Endothelial cell of umbilical vein (primary cell): ENCODE data around the gene BLM. TPM values are rescaled to one million over a fixed set of nuclear protein-coding genes. Genes with fewer than 3 reads are reported as not detected.

Experiments
- BruUV-seq: library from RNA; stranded (reverse); fragments of 400-500 nt; replicated peaks from 2 replicates; lab custom pipeline; 2021; lab: Mats Ljungman, UMichigan
- CTCF ChIA-PET: fragments of 300-600, 350-600 bp; sonication (Branson Sonifier 250); formaldehyde crosslinking; loops from one replicate; lab custom pipeline; 2021; ENCODE audit warnings: antibody characterized with exemption, inconsistent platforms; lab: Charles Lee
- POLR2A ChIA-PET: fragments of 300-600, 350-600 bp; sonication (Branson Sonifier 250); formaldehyde crosslinking; loops from one replicate; lab custom pipeline; 2021; ENCODE audit warnings: antibody characterized with exemption, inconsistent platforms; lab: Charles Lee
- DNase-seq: peaks from one replicate; pipeline ENCODE4 v3.0.0-alpha.2; 2011; ENCODE audit warnings: low read depth, low spot score
- FAIRE-seq: peaks from 2 replicates; lab custom pipeline; 2011; peaks lifted over from hg19 to GRCh38; lab: Jason Lieb, UNC
- H2AFZ ChIP-seq: 2 replicates; pipeline ENCODE4 v1.6.0; 2012; ENCODE audit warnings: low read depth, low read length, control low read depth, inconsistent platforms
- H3K27ac ChIP-seq: 2 replicates; pipeline ENCODE4 v1.5.1; 2011; ENCODE audit warnings: low read depth, mild to moderate bottlenecking, control low read depth, low read length, moderate library complexity; ENCODE audit not compliant: insufficient read depth
- H3K27me3 ChIP-seq, 2 experiments: 2 replicates each; pipeline versions ENCODE4 v1.6.0 to v1.6.1; 2011; ENCODE audit warnings: low read length in 2 of 2, mixed read lengths in 1 of 2; ENCODE audit not compliant: control insufficient read depth in 2 of 2, insufficient read depth in 2 of 2
- H3K36me3 ChIP-seq, 2 experiments: 2 replicates in 1 of 2; 3 replicates in 1 of 2; pipeline ENCODE4 v1.5.1; 2011; ENCODE audit warnings: low read length in 2 of 2, mild to moderate bottlenecking in 1 of 2, moderate library complexity in 1 of 2; ENCODE audit not compliant: control insufficient read depth in 2 of 2, insufficient read depth in 2 of 2; ENCODE audit errors: extremely low read depth in 1 of 2
- H3K4me1 ChIP-seq: 3 replicates; pipeline ENCODE4 v1.5.1; 2011; ENCODE audit warnings: mild to moderate bottlenecking, low read length; ENCODE audit not compliant: control insufficient read depth, insufficient read depth; ENCODE audit errors: extremely low read depth
- H3K4me2 ChIP-seq: 2 replicates; pipeline ENCODE4 v1.6.1; 2011; ENCODE audit warnings: low read length, control low read depth, mixed read lengths; ENCODE audit not compliant: insufficient read depth
- H3K4me3 ChIP-seq, 3 experiments: fragments of 200-600 bp in 1 of 3; sonication (generic), shearing (Covaris generic) in 1 of 3; replicated peaks in 1 of 3; 2 replicates each; pipeline ENCODE4 v1.5.1; 2011 to 2016; ENCODE audit warnings: control low read depth in 3 of 3, low read length in 3 of 3, mild to moderate bottlenecking in 2 of 3, inconsistent platforms in 1 of 3, low read depth in 1 of 3, moderate library complexity in 1 of 3; ENCODE audit not compliant: insufficient read depth in 1 of 3
- H3K79me2 ChIP-seq: 2 replicates; pipeline ENCODE4 v1.6.0; 2012; ENCODE audit warnings: low read length, inconsistent platforms; ENCODE audit not compliant: control insufficient read depth, insufficient read depth
- H3K9ac ChIP-seq: replicated peaks from 2 replicates; pipeline ENCODE3; 2011; ENCODE audit warnings: low read length, control low read depth; ENCODE audit not compliant: insufficient read depth; ENCODE audit errors: extremely low read depth
- H3K9me1 ChIP-seq: replicated peaks from 3 replicates; pipeline ENCODE4 v1.6.0; 2011; ENCODE audit warnings: mild to moderate bottlenecking, low read length; ENCODE audit not compliant: control insufficient read depth, insufficient read depth; ENCODE audit errors: extremely low read depth
- H3K9me3 ChIP-seq: replicated peaks from 2 replicates; pipeline ENCODE4 v1.5.1; 2012; ENCODE audit warnings: low read length, inconsistent platforms; ENCODE audit not compliant: control insufficient read depth, insufficient read depth
- H4K20me1 ChIP-seq: replicated peaks from 2 replicates; pipeline ENCODE3; 2011; ENCODE audit warnings: mild to moderate bottlenecking, low read length; ENCODE audit not compliant: control insufficient read depth, insufficient read depth; ENCODE audit errors: extremely low read depth
- CTCF ChIP-seq, 2 donors: IDR thresholded peaks; 1 replicate in 1 of 2; 2 replicates in 1 of 2; pipeline ENCODE4 v1.5.1; 2011; ENCODE audit warnings: low read length in 2 of 2, mild to moderate bottlenecking in 2 of 2, moderate library complexity in 2 of 2, control low read depth in 1 of 2, inconsistent platforms in 1 of 2, low read depth in 1 of 2; ENCODE audit not compliant: insufficient read depth in 1 of 2; ENCODE audit errors: extremely low read depth in 1 of 2
- EZH2 ChIP-seq: IDR thresholded peaks from 2 replicates; pipeline ENCODE4 v1.6.1; 2012; ENCODE audit warnings: borderline replicate concordance, low read depth, mild to moderate bottlenecking, moderate library complexity, low read length, inconsistent platforms; ENCODE audit not compliant: severe bottlenecking
- FOS ChIP-seq: IDR thresholded peaks from 2 replicates; pipeline ENCODE4 v1.6.1; 2011; ENCODE audit warnings: mild to moderate bottlenecking, low read length, moderate library complexity, borderline replicate concordance; ENCODE audit not compliant: insufficient read depth
- GATA2 ChIP-seq: IDR thresholded peaks from 2 replicates; pipeline ENCODE4 v1.7.0; 2011; ENCODE audit warnings: low read depth, mild to moderate bottlenecking, moderate library complexity, mixed read lengths, low read length; ENCODE audit not compliant: insufficient read length, insufficient read depth
- JUN ChIP-seq: IDR thresholded peaks from 2 replicates; pipeline ENCODE4 v1.6.1; 2011; ENCODE audit warnings: borderline replicate concordance, low read depth; ENCODE audit not compliant: insufficient read length, insufficient read depth
- MAX ChIP-seq: IDR thresholded peaks from 2 replicates; pipeline ENCODE4 v1.6.1; 2011; ENCODE audit not compliant: insufficient read depth, insufficient read length
- MYC ChIP-seq: IDR thresholded peaks from one replicate; pipeline ENCODE4 v1.6.1; 2011; ENCODE audit warnings: mild to moderate bottlenecking, low read depth, low read length
- POLR2A ChIP-seq: IDR thresholded peaks from 2 replicates; pipeline ENCODE4 v1.6.1; 2012; ENCODE audit warnings: low read depth, mild to moderate bottlenecking, control low read depth, low read length
- POLR2AphosphoS5 ChIP-seq: IDR thresholded peaks from 2 replicates; pipeline ENCODE4 v1.6.1; 2012; ENCODE audit warnings: low read depth, mild to moderate bottlenecking, control low read depth, low read length, moderate library complexity; ENCODE audit not compliant: insufficient read depth
- dilution Hi-C: fragments of 300-500 bp; cut with MboI; formaldehyde crosslinking; loops from one replicate; pipeline ENCODE4 v1.15.0; 2019; ENCODE audit warnings: low sequenced_read_pairs; ENCODE audit not compliant: extremely low pct_ligation_motif_present
- intact Hi-C: fragments of 100-400 bp; cut with micrococcal nuclease; formaldehyde crosslinking; loops from one replicate; pipeline ENCODE4 v1.10.0; 2022
- polyA plus RNA-seq, 4 experiments: library from polyadenylated mRNA; depleted of rRNA in 3 of 4; stranded (reverse) in 3 of 4; unstranded in 1 of 4; fragments of >200 nt; gene quantifications; 2 replicates each; pipeline versions ENCODE4 v1.2.1 to v1.2.3, GENCODE V29; 2011 to 2012; ENCODE audit warnings: missing spikeins in 1 of 4
- total RNA-seq: library from RNA; stranded (reverse); gene quantifications from 2 replicates; pipeline ENCODE4 v1.2.3, GENCODE V29; 2021

BLM gene
- total and polyA plus RNA-seq, 2 donors (not counting 3 experiments of a cell fraction or from before 2014, with no cell fraction given) = 3.8 to 17.3 TPM

- Histone ChIP-seq H3K9me1 (no peaks in the 10 kb centered on the region), H3K4me1 (peaks cover 2% of the 10 kb centered on the region), H3K9ac (no peak overlapping the region), H3K4me2 (no peak overlapping the region), H3K9me3 (no peaks in the 10 kb centered on the region), H3K79me2 (no peaks in the 10 kb centered on the region), H3K36me3 (no peaks in the 10 kb centered on the region), H4K20me1 (no peaks in the 10 kb centered on the region), H3K27me3 (no peaks in the 10 kb centered on the region), H2AFZ (no peak overlapping the region), H3K27ac (no peak overlapping the region), H3K4me3 (no peak overlapping the region)
- TF ChIP-seq POLR2A = no peak
- TF ChIP-seq JUN = no peak
- no peak for TF ChIP-seq POLR2AphosphoS5
- TF ChIP-seq MAX = no peak
- TF ChIP-seq FOS = no peak
- no peak for TF ChIP-seq GATA2
- no peak for TF ChIP-seq CTCF (IDR thresholded peaks at IDR 0.05; ENCODE audit: extremely low read depth in 1 of 2, insufficient read depth in 1 of 2, low read depth in 1 of 2, low read length in 2 of 2)
- TF ChIP-seq EZH2 = no peak
- TF ChIP-seq MYC = no peak
- dilution Hi-C loops (no loop called here), intact Hi-C loops (loop anchor here (2.0 to 5.0 kb wide), 2 partner anchors 190 to 371 kb away; no protein-coding TSS in a partner anchor)
- ChIA-PET CTCF (interaction anchor here (1.0 to 4.9 kb wide), 6 partner anchors 10 to 399 kb away, joined by 3 to 53 read pairs (median 4); no protein-coding TSS in a partner anchor), POLR2A (no interaction called here)
- no TSS peak for BruUV-seq
- DNase-seq = no peak
- FAIRE-seq = no peak
These were observed 25.0 kb upstream of the BLM start for GRCh38 chr15:90691982-90692773.
